ENCODE data around the gene TTLL11.

Gene TTLL11

DNA sequence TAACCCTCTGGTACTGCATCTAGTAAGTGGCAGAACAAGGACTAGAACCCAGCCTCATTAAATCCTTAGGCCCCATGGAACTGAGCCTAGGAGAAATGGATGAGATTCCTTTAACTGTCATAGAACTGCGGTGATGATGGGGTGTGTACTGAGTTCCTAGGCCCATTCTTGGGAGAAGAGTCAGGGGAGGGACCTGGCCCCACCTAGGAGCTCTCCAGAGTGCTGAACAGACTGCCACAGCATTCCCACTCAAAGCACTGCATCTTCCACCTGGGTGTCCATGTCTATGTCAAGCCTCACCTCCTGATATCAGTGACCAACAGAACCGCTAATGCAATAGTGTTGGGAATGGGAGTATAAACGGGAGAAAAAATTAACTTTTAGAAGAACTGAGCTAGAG is 36.6 kb downstream of the TTLL11 start:
- no peak overlapping the region for H3K4me3 ChIP-seq (ENCODE audit: low read depth, low read length)
- peak; percentile 17 for DNase-seq (ENCODE audit: low read depth)
- TF ChIP-seq MYC (IDR thresholded peaks at IDR 0.05; ENCODE audit: low read depth, low read length) (no peak), POLR2A (IDR thresholded peaks at IDR 0.05; ENCODE audit: extremely low read depth, insufficient read length) (no peak)
- TF ChIP-seq, protein P1, sequence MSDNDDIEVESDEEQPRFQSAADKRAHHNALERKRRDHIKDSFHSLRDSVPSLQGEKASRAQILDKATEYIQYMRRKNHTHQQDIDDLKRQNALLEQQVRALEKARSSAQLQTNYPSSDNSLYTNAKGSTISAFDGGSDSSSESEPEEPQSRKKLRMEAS (IDR thresholded peaks at IDR 0.05; ENCODE audit: low read depth, low read length): no peak
- TF ChIP-seq, protein P2, sequence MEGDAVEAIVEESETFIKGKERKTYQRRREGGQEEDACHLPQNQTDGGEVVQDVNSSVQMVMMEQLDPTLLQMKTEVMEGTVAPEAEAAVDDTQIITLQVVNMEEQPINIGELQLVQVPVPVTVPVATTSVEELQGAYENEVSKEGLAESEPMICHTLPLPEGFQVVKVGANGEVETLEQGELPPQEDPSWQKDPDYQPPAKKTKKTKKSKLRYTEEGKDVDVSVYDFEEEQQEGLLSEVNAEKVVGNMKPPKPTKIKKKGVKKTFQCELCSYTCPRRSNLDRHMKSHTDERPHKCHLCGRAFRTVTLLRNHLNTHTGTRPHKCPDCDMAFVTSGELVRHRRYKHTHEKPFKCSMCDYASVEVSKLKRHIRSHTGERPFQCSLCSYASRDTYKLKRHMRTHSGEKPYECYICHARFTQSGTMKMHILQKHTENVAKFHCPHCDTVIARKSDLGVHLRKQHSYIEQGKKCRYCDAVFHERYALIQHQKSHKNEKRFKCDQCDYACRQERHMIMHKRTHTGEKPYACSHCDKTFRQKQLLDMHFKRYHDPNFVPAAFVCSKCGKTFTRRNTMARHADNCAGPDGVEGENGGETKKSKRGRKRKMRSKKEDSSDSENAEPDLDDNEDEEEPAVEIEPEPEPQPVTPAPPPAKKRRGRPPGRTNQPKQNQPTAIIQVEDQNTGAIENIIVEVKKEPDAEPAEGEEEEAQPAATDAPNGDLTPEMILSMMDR (IDR thresholded peaks at IDR 0.05; ENCODE audit: low read depth, low read length): no peak

DNA sequence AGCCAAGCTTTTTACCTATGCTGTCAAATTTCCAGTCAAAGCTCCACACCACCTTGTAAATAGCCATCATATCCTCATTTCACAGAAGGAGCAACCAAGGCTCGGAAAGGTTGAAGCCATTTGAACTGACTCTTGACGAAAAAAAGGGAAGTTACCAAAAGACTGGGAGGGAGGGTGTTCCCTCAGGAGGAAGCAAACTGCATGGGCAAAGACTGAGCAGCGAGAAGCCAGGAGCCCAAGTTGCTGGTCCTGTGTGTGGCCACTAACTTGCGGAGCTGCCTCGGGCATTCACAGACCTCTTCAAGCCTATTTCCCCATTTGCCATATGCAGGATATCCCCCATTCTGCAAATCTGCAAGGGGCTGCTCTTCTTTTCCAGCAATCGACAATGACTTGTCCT is 37.4 kb downstream of the TTLL11 start:
- H3K4me3 ChIP-seq (ENCODE audit: low read depth, low read length): no peak overlapping the region
- TF ChIP-seq, protein P2 (IDR thresholded peaks at IDR 0.05; ENCODE audit: low read depth, low read length): no peak
- TF ChIP-seq MYC (IDR thresholded peaks at IDR 0.05; ENCODE audit: low read depth, low read length): no peak
- no peak for TF ChIP-seq POLR2A (IDR thresholded peaks at IDR 0.05; ENCODE audit: extremely low read depth, insufficient read length)
- TF ChIP-seq, protein P1 (IDR thresholded peaks at IDR 0.05; ENCODE audit: low read depth, low read length): no peak
- peak; percentile 64 for DNase-seq (ENCODE audit: low read depth)

DNA sequence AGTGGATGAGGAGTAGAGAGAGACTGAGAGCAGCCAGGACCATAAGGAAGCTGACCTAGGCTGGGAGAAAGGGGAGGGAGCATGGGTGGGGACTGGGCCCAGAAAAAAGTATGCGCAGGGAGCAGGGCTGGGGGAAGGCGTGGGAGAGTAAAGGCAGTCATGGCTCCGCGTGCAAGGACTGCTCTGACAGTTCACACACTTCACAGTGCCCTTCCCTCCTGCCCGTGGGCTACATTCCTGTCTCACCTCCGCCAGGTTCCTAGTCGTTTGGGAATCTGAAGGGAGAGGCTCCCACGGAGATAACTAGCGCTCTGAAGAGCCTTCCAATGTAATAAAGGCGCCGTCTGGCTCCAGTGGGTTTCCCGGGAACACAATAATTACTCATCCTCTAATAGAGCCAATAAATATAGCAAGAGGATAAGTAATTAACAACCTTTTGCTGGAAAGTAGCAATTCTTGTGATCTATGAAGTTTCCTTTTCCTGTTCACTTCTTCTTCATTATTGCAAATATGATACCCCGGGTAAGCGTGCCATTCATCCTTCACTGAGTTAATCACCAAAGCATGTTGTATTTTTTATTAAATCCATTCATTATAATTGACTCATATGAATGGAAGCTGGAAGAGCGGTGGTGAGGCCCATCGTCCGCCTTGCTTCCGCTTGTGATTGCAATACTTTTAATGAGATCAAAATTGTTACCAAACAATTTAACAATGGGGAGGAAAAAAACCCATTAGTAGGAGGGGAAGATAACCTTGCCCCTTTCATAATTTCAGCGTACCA is 39.3 kb downstream of the TTLL11 start:
- TF ChIP-seq, protein P1 (IDR thresholded peaks at IDR 0.05; ENCODE audit: low read depth, low read length): no peak
- TF ChIP-seq POLR2A (IDR thresholded peaks at IDR 0.05; ENCODE audit: extremely low read depth, insufficient read length) (no peak), MYC (IDR thresholded peaks at IDR 0.05; ENCODE audit: low read depth, low read length) (no peak)
- TF ChIP-seq, protein P2 (IDR thresholded peaks at IDR 0.05; ENCODE audit: low read depth, low read length): no peak
- DNase-seq (ENCODE audit: low read depth): no peak
- H3K4me3 ChIP-seq (ENCODE audit: low read depth, low read length): no peak overlapping the region

DNA sequence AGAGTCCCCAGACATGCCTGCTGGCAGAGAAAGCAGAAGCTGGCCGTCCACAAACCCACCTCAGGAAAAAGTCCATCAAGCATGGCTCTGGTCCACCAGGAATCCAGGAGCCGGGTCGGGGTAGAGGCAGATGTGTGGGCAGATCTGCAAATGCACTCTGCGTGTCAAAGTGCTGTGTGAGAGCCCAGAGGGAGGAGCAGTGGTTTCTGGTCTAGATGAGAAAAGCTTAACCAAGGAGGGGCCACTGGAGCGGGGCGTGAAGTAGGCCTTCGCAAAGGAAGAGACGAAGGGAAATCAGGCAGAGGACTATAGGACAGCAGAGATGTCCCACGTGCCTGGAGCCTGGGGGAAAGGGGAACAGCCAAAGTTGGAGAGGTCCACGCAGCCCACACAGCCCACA is 40.0 kb downstream of the TTLL11 start:
- TF ChIP-seq, protein P1 (IDR thresholded peaks at IDR 0.05; ENCODE audit: low read depth, low read length): no peak
- no peak for TF ChIP-seq MYC (IDR thresholded peaks at IDR 0.05; ENCODE audit: low read depth, low read length)
- no peak overlapping the region for H3K4me3 ChIP-seq (ENCODE audit: low read depth, low read length)
- DNase-seq (ENCODE audit: low read depth): no peak

DNA sequence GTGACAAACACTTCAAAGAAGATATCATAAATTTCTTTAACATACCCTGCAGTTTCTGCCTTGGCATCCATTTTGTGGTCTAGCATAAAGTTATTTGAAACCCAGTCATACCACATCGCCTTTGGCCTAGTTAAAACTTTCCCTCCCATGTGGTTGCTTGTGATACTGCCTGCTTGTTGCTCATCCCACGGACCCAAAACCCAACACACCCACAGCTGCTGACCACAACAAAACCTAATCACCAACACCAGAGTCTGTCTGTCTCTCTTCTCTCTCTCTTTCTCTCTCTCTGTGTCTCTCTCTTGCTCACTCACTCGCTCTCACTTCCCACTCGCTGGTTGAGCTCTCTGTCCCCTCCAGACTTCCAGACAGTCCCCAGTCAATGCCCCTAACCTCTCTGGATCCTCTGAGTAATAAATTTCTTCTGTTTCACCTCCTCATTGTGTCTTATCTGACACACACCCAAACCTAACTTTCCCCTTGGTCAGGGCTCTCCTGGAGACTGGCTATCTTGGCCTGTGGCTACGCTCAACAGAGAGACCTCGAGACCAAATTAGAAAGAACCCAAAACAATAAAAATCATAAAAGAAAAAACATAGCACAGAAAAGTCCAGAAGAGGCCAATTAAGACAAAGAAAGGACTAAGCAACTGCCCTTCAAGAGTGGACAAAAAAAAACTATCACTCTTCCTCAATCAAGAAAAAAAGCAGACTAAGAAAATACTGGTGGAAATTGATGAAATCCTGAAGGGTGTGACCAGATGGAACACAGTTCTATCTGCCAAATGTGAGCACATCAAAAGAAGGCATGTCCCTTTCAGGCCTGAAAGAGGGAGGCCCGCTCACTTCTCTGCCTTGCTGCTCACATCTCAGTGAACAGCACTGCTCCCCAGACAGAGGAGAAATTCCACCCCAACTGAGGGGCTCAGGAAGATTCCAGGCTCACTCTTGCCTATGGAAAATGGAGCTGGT is 41.5 kb downstream of the TTLL11 start:
- TF ChIP-seq, protein P2 (IDR thresholded peaks at IDR 0.05; ENCODE audit: low read depth, low read length): no peak
- TF ChIP-seq, protein P1 (IDR thresholded peaks at IDR 0.05; ENCODE audit: low read depth, low read length): no peak
- no peak for TF ChIP-seq MYC (IDR thresholded peaks at IDR 0.05; ENCODE audit: low read depth, low read length)
- no peak for TF ChIP-seq POLR2A (IDR thresholded peaks at IDR 0.05; ENCODE audit: extremely low read depth, insufficient read length)
- peak; percentile 7 for DNase-seq (ENCODE audit: low read depth)

More for the DNA sequence above, 41.5 kb downstream of the TTLL11 start:
- no peak overlapping the region for H3K4me3 ChIP-seq (ENCODE audit: low read depth, low read length)
